Activated CD4-positive, alpha-beta T cell treated with anti-CD3 and anti-CD28 coated beads, Interleukin-2, amount 10 ng/mL, durations not matched to agents 24 days and 14 days (primary cell): Measurements from ENCODE around the gene TMTC3. TPM values are rescaled to one million over a fixed set of nuclear protein-coding genes. Genes with fewer than 3 reads are reported as not detected.
"Not testable (repeated sequence)": the region's sequence is repeated elsewhere in the genome, so short reads cannot be mapped to it uniquely, and the experiment has no call there.

Experiments used
- DNase-seq: peaks from one replicate; pipeline ENCODE4 v3.0.0; 2022
- H3K27ac Mint-ChIP-seq: one replicate; pipeline ENCODE4 v1.8.0; 2022; ENCODE audit warnings: mild to moderate bottlenecking, mixed read lengths
- H3K27me3 Mint-ChIP-seq: one replicate; pipeline ENCODE4 v1.8.0; 2022; ENCODE audit warnings: mixed read lengths
- H3K36me3 Mint-ChIP-seq: one replicate; pipeline ENCODE4 v1.8.0; 2022; ENCODE audit warnings: low read depth, mild to moderate bottlenecking, mixed read lengths
- H3K4me1 Mint-ChIP-seq: one replicate; pipeline ENCODE4 v1.8.0; 2021; ENCODE audit warnings: mixed read lengths
- H3K4me3 Mint-ChIP-seq: one replicate; pipeline ENCODE4 v1.8.0; 2022; ENCODE audit warnings: mild to moderate bottlenecking, moderate library complexity, mixed read lengths
- H3K9me3 Mint-ChIP-seq: one replicate; pipeline ENCODE4 v1.8.0; 2021; ENCODE audit warnings: mixed read lengths
- intact Hi-C: fragments of 100-400 bp; cut with micrococcal nuclease; formaldehyde crosslinking; loops from one replicate; pipeline ENCODE4 v1.15.1; 2023
- total RNA-seq: library from RNA; stranded (reverse); gene quantifications from 2 replicates; pipeline ENCODE4 v1.2.3, GENCODE V29; 2022

TMTC3 gene
- total RNA-seq = 8.2 and 8.3 TPM in 2 replicates

- peak within 1 kb of the TSS; percentile 91 for H3K4me3 Mint-ChIP-seq
- peaks cover 18% of the 10 kb centered on the region for H3K36me3 Mint-ChIP-seq
- no peaks in the 10 kb centered on the region for H3K9me3 Mint-ChIP-seq
- H3K4me1 Mint-ChIP-seq = peaks cover 32% of the 10 kb centered on the region
- intact Hi-C loops = loop anchor here (1.0 to 5.0 kb wide), 6 partner anchors 31 to 1384 kb away; partner anchors contain the start of gene POC1B
- DNase-seq = peak; percentile 97
- H3K27me3 Mint-ChIP-seq = no peaks in the 10 kb centered on the region
- H3K27ac Mint-ChIP-seq = peak within 1 kb of the TSS; percentile 96
Measured at GRCh38 chr12:88141774-88142609, at the start of gene TMTC3, which contains the start of gene CEP290. Gene TMTC3, plus strand, starts transcription at chr12:88142307. Its CDS starts 6,009 bp downstream, at chr12:88148316. Gene CEP290, minus strand, starts transcription at chr12:88142088. Its CDS starts 781 bp downstream, at chr12:88141307.

- Mint-ChIP-seq H3K36me3 (peaks cover 15% of the 10 kb centered on the region), H3K9me3 (no peaks in the 10 kb centered on the region), H3K4me3 (no peak overlapping the region), H3K4me1 (no peaks in the 10 kb centered on the region), H3K27me3 (no peaks in the 10 kb centered on the region), H3K27ac (no peak overlapping the region)
- DNase-seq = no peak
- intact Hi-C loops = no loop called here
Measured at GRCh38 chr12:88092771-88093170, 49.3 kb upstream of the TMTC3 start.

- H3K36me3 Mint-ChIP-seq = peaks cover 16% of the 10 kb centered on the region
- intact Hi-C loops = no loop called here
Measured at GRCh38 chr12:88093573-88093972, 48.5 kb upstream of the TMTC3 start.

GRCh38 chr12:88108021-88108420, 34.1 kb upstream of the TMTC3 start:
- intact Hi-C loops = no loop called here
- H3K27me3 Mint-ChIP-seq = no peaks in the 10 kb centered on the region
- no peaks in the 10 kb centered on the region for H3K9me3 Mint-ChIP-seq
- no peak for DNase-seq
- peaks cover 22% of the 10 kb centered on the region for H3K36me3 Mint-ChIP-seq
- no peak overlapping the region for H3K4me3 Mint-ChIP-seq
- no peaks in the 10 kb centered on the region for H3K4me1 Mint-ChIP-seq
- H3K27ac Mint-ChIP-seq = no peak overlapping the region

More at GRCh38 chr12:88093573-88093972, 48.5 kb upstream of the TMTC3 start:
- H3K4me1 Mint-ChIP-seq = no peaks in the 10 kb centered on the region
- no peaks in the 10 kb centered on the region for H3K27me3 Mint-ChIP-seq
- H3K9me3 Mint-ChIP-seq = no peaks in the 10 kb centered on the region
- H3K27ac Mint-ChIP-seq = no peak overlapping the region
- H3K4me3 Mint-ChIP-seq = no peak overlapping the region
- no peak for DNase-seq

GRCh38 chr12:88111074-88111652, 30.9 kb upstream of the TMTC3 start:
- Mint-ChIP-seq H3K27me3 (no peaks in the 10 kb centered on the region), H3K4me1 (no peaks in the 10 kb centered on the region), H3K27ac (no peak overlapping the region), H3K36me3 (peaks cover 25% of the 10 kb centered on the region), H3K9me3 (no peaks in the 10 kb centered on the region), H3K4me3 (no peak overlapping the region)
- no peak for DNase-seq
- intact Hi-C loops = loop anchor here (2.0 kb wide), 2 partner anchors 32 to 284 kb away; partner anchors contain the start of genes CEP290 and TMTC3

- Mint-ChIP-seq H3K27ac (no peak overlapping the region), H3K36me3 (peaks cover 31% of the 10 kb centered on the region), H3K4me3 (no peak overlapping the region), H3K4me1 (no peaks in the 10 kb centered on the region), H3K27me3 (no peaks in the 10 kb centered on the region), H3K9me3 (no peaks in the 10 kb centered on the region)
- DNase-seq = no peak
- intact Hi-C loops = no loop called here
Measured at GRCh38 chr12:88113871-88114270, 28.2 kb upstream of the TMTC3 start.

- Mint-ChIP-seq H3K27ac (no peak overlapping the region), H3K27me3 (no peaks in the 10 kb centered on the region), H3K36me3 (peaks cover 6% of the 10 kb centered on the region), H3K4me1 (no peaks in the 10 kb centered on the region), H3K4me3 (no peak overlapping the region), H3K9me3 (no peaks in the 10 kb centered on the region)
- DNase-seq = no peak
- intact Hi-C loops = no loop called here
Measured at GRCh38 chr12:88122666-88123065, 19.4 kb upstream of the TMTC3 start.

GRCh38 chr12:88127099-88127498, 15.0 kb upstream of the TMTC3 start:
- no peak overlapping the region for H3K4me3 Mint-ChIP-seq
- H3K27ac Mint-ChIP-seq = no peak overlapping the region
- H3K27me3 Mint-ChIP-seq = no peaks in the 10 kb centered on the region
- intact Hi-C loops = no loop called here
- peaks cover 9% of the 10 kb centered on the region for H3K36me3 Mint-ChIP-seq
- no peak for DNase-seq
- no peaks in the 10 kb centered on the region for H3K4me1 Mint-ChIP-seq
- H3K9me3 Mint-ChIP-seq = no peaks in the 10 kb centered on the region

GRCh38 chr12:88127855-88128254, 14.3 kb upstream of the TMTC3 start:
- H3K9me3 Mint-ChIP-seq = no peaks in the 10 kb centered on the region
- intact Hi-C loops = no loop called here
- H3K4me3 Mint-ChIP-seq = no peak overlapping the region
- DNase-seq = no peak
- no peaks in the 10 kb centered on the region for H3K27me3 Mint-ChIP-seq
- no peak overlapping the region for H3K27ac Mint-ChIP-seq
- peaks cover 13% of the 10 kb centered on the region for H3K36me3 Mint-ChIP-seq
- H3K4me1 Mint-ChIP-seq = peaks cover 2% of the 10 kb centered on the region

- Mint-ChIP-seq H3K4me3 (no peak overlapping the region), H3K4me1 (peaks cover 3% of the 10 kb centered on the region), H3K27me3 (no peaks in the 10 kb centered on the region), H3K9me3 (no peaks in the 10 kb centered on the region), H3K36me3 (peaks cover 24% of the 10 kb centered on the region), H3K27ac (no peak overlapping the region)
- DNase-seq = no peak
- intact Hi-C loops = no loop called here
Measured at GRCh38 chr12:88132392-88132791, 9.7 kb upstream of the TMTC3 start.

- H3K27me3 Mint-ChIP-seq, H3K9me3 Mint-ChIP-seq, H3K27ac Mint-ChIP-seq, H3K4me3 Mint-ChIP-seq, DNase-seq, H3K4me1 Mint-ChIP-seq, intact Hi-C loops: not testable (repeated sequence)
- H3K36me3 Mint-ChIP-seq = peaks cover 28% of the 10 kb centered on the region
Measured at GRCh38 chr12:88133181-88133580, 8.9 kb upstream of the TMTC3 start.

GRCh38 chr12:88139711-88140110, 2.4 kb upstream of the TMTC3 start:
- H3K9me3 Mint-ChIP-seq, DNase-seq, H3K27me3 Mint-ChIP-seq, H3K27ac Mint-ChIP-seq, H3K4me3 Mint-ChIP-seq: not testable (repeated sequence)
- Mint-ChIP-seq H3K4me1 (peaks cover 24% of the 10 kb centered on the region), H3K36me3 (peaks cover 21% of the 10 kb centered on the region)
- intact Hi-C loops = loop anchor here (5.0 kb wide), 1 partner anchor 103 kb away; no protein-coding TSS in a partner anchor

GRCh38 chr12:88141425-88141773, 708 bp upstream of the TMTC3 start:
- intact Hi-C loops = loop anchor here (5.0 kb wide), 1 partner anchor 101 kb away; no protein-coding TSS in a partner anchor
- DNase-seq = no peak
- Mint-ChIP-seq H3K4me1 (peaks cover 32% of the 10 kb centered on the region), H3K27me3 (no peaks in the 10 kb centered on the region), H3K9me3 (no peaks in the 10 kb centered on the region), H3K4me3 (peak overlapping the region; percentile 91), H3K27ac (peak overlapping the region; percentile 96), H3K36me3 (peaks cover 21% of the 10 kb centered on the region)

- intact Hi-C loops = loop anchor here (1.0 to 5.0 kb wide), 6 partner anchors 32 to 1384 kb away; partner anchors contain the start of gene POC1B
- H3K4me3 Mint-ChIP-seq = peak overlapping the region; percentile 91
- no peak for DNase-seq
- no peaks in the 10 kb centered on the region for H3K27me3 Mint-ChIP-seq
- peak overlapping the region; percentile 96 for H3K27ac Mint-ChIP-seq
- peaks cover 32% of the 10 kb centered on the region for H3K4me1 Mint-ChIP-seq
- H3K9me3 Mint-ChIP-seq = no peaks in the 10 kb centered on the region
- H3K36me3 Mint-ChIP-seq = peaks cover 16% of the 10 kb centered on the region
Measured at GRCh38 chr12:88142610-88142991, 494 bp downstream of the TMTC3 start.
